Endothelial cell of umbilical vein (primary cell): ENCODE results near the gene MCF2L. TPM values are rescaled to one million over a fixed set of nuclear protein-coding genes. Genes with fewer than 3 reads are reported as not detected.

Experiments
- BruUV-seq: library from RNA; stranded (reverse); fragments of 400-500 nt; replicated peaks from 2 replicates; lab custom pipeline; 2021; lab: Mats Ljungman, UMichigan
- CTCF ChIA-PET: fragments of 300-600, 350-600 bp; sonication (Branson Sonifier 250); formaldehyde crosslinking; loops from one replicate; lab custom pipeline; 2021; ENCODE audit warnings: antibody characterized with exemption, inconsistent platforms; lab: Charles Lee
- POLR2A ChIA-PET: fragments of 300-600, 350-600 bp; sonication (Branson Sonifier 250); formaldehyde crosslinking; loops from one replicate; lab custom pipeline; 2021; ENCODE audit warnings: antibody characterized with exemption, inconsistent platforms; lab: Charles Lee
- DNase-seq: peaks from one replicate; pipeline ENCODE4 v3.0.0-alpha.2; 2011; ENCODE audit warnings: low read depth, low spot score
- FAIRE-seq: peaks from 2 replicates; lab custom pipeline; 2011; peaks lifted over from hg19 to GRCh38; lab: Jason Lieb, UNC
- H2AFZ ChIP-seq: 2 replicates; pipeline ENCODE4 v1.6.0; 2012; ENCODE audit warnings: low read depth, low read length, control low read depth, inconsistent platforms
- H3K27ac ChIP-seq: 2 replicates; pipeline ENCODE4 v1.5.1; 2011; ENCODE audit warnings: low read depth, mild to moderate bottlenecking, control low read depth, low read length, moderate library complexity; ENCODE audit not compliant: insufficient read depth
- H3K27me3 ChIP-seq, 2 experiments: 2 replicates each; pipeline versions ENCODE4 v1.6.0 to v1.6.1; 2011; ENCODE audit warnings: low read length in 2 of 2, mixed read lengths in 1 of 2; ENCODE audit not compliant: control insufficient read depth in 2 of 2, insufficient read depth in 2 of 2
- H3K36me3 ChIP-seq, 2 experiments: 2 replicates in 1 of 2; 3 replicates in 1 of 2; pipeline ENCODE4 v1.5.1; 2011; ENCODE audit warnings: low read length in 2 of 2, mild to moderate bottlenecking in 1 of 2, moderate library complexity in 1 of 2; ENCODE audit not compliant: control insufficient read depth in 2 of 2, insufficient read depth in 2 of 2; ENCODE audit errors: extremely low read depth in 1 of 2
- H3K4me1 ChIP-seq: 3 replicates; pipeline ENCODE4 v1.5.1; 2011; ENCODE audit warnings: mild to moderate bottlenecking, low read length; ENCODE audit not compliant: control insufficient read depth, insufficient read depth; ENCODE audit errors: extremely low read depth
- H3K4me2 ChIP-seq: 2 replicates; pipeline ENCODE4 v1.6.1; 2011; ENCODE audit warnings: low read length, control low read depth, mixed read lengths; ENCODE audit not compliant: insufficient read depth
- H3K4me3 ChIP-seq, 3 experiments: fragments of 200-600 bp in 1 of 3; sonication (generic), shearing (Covaris generic) in 1 of 3; replicated peaks in 1 of 3; 2 replicates each; pipeline ENCODE4 v1.5.1; 2011 to 2016; ENCODE audit warnings: control low read depth in 3 of 3, low read length in 3 of 3, mild to moderate bottlenecking in 2 of 3, inconsistent platforms in 1 of 3, low read depth in 1 of 3, moderate library complexity in 1 of 3; ENCODE audit not compliant: insufficient read depth in 1 of 3
- H3K79me2 ChIP-seq: 2 replicates; pipeline ENCODE4 v1.6.0; 2012; ENCODE audit warnings: low read length, inconsistent platforms; ENCODE audit not compliant: control insufficient read depth, insufficient read depth
- H3K9ac ChIP-seq: replicated peaks from 2 replicates; pipeline ENCODE3; 2011; ENCODE audit warnings: low read length, control low read depth; ENCODE audit not compliant: insufficient read depth; ENCODE audit errors: extremely low read depth
- H3K9me1 ChIP-seq: replicated peaks from 3 replicates; pipeline ENCODE4 v1.6.0; 2011; ENCODE audit warnings: mild to moderate bottlenecking, low read length; ENCODE audit not compliant: control insufficient read depth, insufficient read depth; ENCODE audit errors: extremely low read depth
- H3K9me3 ChIP-seq: replicated peaks from 2 replicates; pipeline ENCODE4 v1.5.1; 2012; ENCODE audit warnings: low read length, inconsistent platforms; ENCODE audit not compliant: control insufficient read depth, insufficient read depth
- H4K20me1 ChIP-seq: replicated peaks from 2 replicates; pipeline ENCODE3; 2011; ENCODE audit warnings: mild to moderate bottlenecking, low read length; ENCODE audit not compliant: control insufficient read depth, insufficient read depth; ENCODE audit errors: extremely low read depth
- FOS ChIP-seq: IDR thresholded peaks from 2 replicates; pipeline ENCODE4 v1.6.1; 2011; ENCODE audit warnings: mild to moderate bottlenecking, low read length, moderate library complexity, borderline replicate concordance; ENCODE audit not compliant: insufficient read depth
- JUN ChIP-seq: IDR thresholded peaks from 2 replicates; pipeline ENCODE4 v1.6.1; 2011; ENCODE audit warnings: borderline replicate concordance, low read depth; ENCODE audit not compliant: insufficient read length, insufficient read depth
- MAX ChIP-seq: IDR thresholded peaks from 2 replicates; pipeline ENCODE4 v1.6.1; 2011; ENCODE audit not compliant: insufficient read depth, insufficient read length
- MYC ChIP-seq: IDR thresholded peaks from one replicate; pipeline ENCODE4 v1.6.1; 2011; ENCODE audit warnings: mild to moderate bottlenecking, low read depth, low read length
- dilution Hi-C: fragments of 300-500 bp; cut with MboI; formaldehyde crosslinking; loops from one replicate; pipeline ENCODE4 v1.15.0; 2019; ENCODE audit warnings: low sequenced_read_pairs; ENCODE audit not compliant: extremely low pct_ligation_motif_present
- intact Hi-C: fragments of 100-400 bp; cut with micrococcal nuclease; formaldehyde crosslinking; loops from one replicate; pipeline ENCODE4 v1.10.0; 2022
- polyA plus RNA-seq, 4 experiments: library from polyadenylated mRNA; depleted of rRNA in 3 of 4; stranded (reverse) in 3 of 4; unstranded in 1 of 4; fragments of >200 nt; gene quantifications; 2 replicates each; pipeline versions ENCODE4 v1.2.1 to v1.2.3, GENCODE V29; 2011 to 2012; ENCODE audit warnings: missing spikeins in 1 of 4
- total RNA-seq: library from RNA; stranded (reverse); gene quantifications from 2 replicates; pipeline ENCODE4 v1.2.3, GENCODE V29; 2021
- TF ChIP-seq, protein P1 (sequence below), 2 donors: IDR thresholded peaks; 1 replicate in 1 of 2; 2 replicates in 1 of 2; pipeline ENCODE4 v1.5.1; 2011; ENCODE audit warnings: low read length in 2 of 2, mild to moderate bottlenecking in 2 of 2, moderate library complexity in 2 of 2, control low read depth in 1 of 2, inconsistent platforms in 1 of 2, low read depth in 1 of 2; ENCODE audit not compliant: insufficient read depth in 1 of 2; ENCODE audit errors: extremely low read depth in 1 of 2

Gene MCF2L
- total and polyA plus RNA-seq, 2 donors (not counting 3 experiments of a cell fraction or from before 2014, with no cell fraction given): 0.33 to 0.58 TPM

GRCh38 chr13:112969692-112970338, 801 bp downstream of the MCF2L start:
- dilution Hi-C loops (no loop called here), intact Hi-C loops (no loop called here)
- Histone ChIP-seq H3K9me3 (no peaks in the 10 kb centered on the region), H2AFZ (no peak overlapping the region), H4K20me1 (no peaks in the 10 kb centered on the region), H3K36me3 (no peaks in the 10 kb centered on the region), H3K9ac (no peak overlapping the region), H3K27ac (no peak overlapping the region), H3K4me1 (no peaks in the 10 kb centered on the region), H3K9me1 (no peaks in the 10 kb centered on the region), H3K4me2 (no peak overlapping the region), H3K79me2 (no peaks in the 10 kb centered on the region), H3K4me3 (no peak overlapping the region), H3K27me3 (peaks cover 31 to 38% of the 10 kb centered on the region in 2 experiments)
- POLR2A ChIA-PET: no interaction called here
- TF ChIP-seq MAX (no peak), FOS (no peak), JUN (no peak), MYC (no peak)
- TF ChIP-seq, protein P1, sequence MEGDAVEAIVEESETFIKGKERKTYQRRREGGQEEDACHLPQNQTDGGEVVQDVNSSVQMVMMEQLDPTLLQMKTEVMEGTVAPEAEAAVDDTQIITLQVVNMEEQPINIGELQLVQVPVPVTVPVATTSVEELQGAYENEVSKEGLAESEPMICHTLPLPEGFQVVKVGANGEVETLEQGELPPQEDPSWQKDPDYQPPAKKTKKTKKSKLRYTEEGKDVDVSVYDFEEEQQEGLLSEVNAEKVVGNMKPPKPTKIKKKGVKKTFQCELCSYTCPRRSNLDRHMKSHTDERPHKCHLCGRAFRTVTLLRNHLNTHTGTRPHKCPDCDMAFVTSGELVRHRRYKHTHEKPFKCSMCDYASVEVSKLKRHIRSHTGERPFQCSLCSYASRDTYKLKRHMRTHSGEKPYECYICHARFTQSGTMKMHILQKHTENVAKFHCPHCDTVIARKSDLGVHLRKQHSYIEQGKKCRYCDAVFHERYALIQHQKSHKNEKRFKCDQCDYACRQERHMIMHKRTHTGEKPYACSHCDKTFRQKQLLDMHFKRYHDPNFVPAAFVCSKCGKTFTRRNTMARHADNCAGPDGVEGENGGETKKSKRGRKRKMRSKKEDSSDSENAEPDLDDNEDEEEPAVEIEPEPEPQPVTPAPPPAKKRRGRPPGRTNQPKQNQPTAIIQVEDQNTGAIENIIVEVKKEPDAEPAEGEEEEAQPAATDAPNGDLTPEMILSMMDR (IDR thresholded peaks at IDR 0.05; ENCODE audit: extremely low read depth in 1 of 2, insufficient read depth in 1 of 2, low read depth in 1 of 2, low read length in 2 of 2): no peak
- DNase-seq (no peak), FAIRE-seq (no peak)
- CTCF ChIA-PET: interaction anchor here (1.0 to 1.5 kb wide), 3 partner anchors 27 to 60 kb away, joined by 3 to 6 read pairs (median 4); no protein-coding TSS in a partner anchor
- BruUV-seq: no TSS peak
